NB4 (cell line): ENCODE results near the gene PDE7B.

Experiments used
- POLR2A ChIP-seq: IDR thresholded peaks from 2 replicates; pipeline ENCODE4 v1.6.1; 2011; ENCODE audit warnings: mild to moderate bottlenecking; ENCODE audit not compliant: insufficient read length; ENCODE audit errors: extremely low read depth
- TF ChIP-seq, protein P1 (sequence below): IDR thresholded peaks from one replicate; pipeline ENCODE4 v1.5.1; 2012; ENCODE audit warnings: low read depth, low read length
- TF ChIP-seq, protein P2 (sequence below): IDR thresholded peaks from 2 replicates; pipeline ENCODE4 v1.6.1; 2011; ENCODE audit warnings: low read depth, low read length

DNA sequence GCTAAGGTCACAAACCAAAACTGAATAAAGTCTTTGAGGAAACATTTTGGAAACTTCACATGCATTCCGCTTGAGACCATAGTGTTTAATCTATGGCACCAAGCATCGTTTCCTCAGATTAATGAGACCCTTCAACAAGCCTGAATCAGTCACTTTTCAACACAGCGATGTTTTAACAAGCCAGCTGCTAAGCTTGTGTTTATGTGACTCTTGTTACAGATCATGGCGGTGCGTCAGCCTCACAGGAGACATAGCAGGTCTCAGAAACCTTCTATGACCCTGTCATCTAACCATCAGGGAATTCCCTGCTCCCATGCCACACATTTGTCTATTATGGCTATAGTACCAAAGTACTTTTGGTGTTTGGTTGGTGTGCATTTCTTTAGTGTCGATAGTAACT is 341.4 kb downstream of the PDE7B start:
- TF ChIP-seq, protein P1, sequence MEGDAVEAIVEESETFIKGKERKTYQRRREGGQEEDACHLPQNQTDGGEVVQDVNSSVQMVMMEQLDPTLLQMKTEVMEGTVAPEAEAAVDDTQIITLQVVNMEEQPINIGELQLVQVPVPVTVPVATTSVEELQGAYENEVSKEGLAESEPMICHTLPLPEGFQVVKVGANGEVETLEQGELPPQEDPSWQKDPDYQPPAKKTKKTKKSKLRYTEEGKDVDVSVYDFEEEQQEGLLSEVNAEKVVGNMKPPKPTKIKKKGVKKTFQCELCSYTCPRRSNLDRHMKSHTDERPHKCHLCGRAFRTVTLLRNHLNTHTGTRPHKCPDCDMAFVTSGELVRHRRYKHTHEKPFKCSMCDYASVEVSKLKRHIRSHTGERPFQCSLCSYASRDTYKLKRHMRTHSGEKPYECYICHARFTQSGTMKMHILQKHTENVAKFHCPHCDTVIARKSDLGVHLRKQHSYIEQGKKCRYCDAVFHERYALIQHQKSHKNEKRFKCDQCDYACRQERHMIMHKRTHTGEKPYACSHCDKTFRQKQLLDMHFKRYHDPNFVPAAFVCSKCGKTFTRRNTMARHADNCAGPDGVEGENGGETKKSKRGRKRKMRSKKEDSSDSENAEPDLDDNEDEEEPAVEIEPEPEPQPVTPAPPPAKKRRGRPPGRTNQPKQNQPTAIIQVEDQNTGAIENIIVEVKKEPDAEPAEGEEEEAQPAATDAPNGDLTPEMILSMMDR: no peak
- no peak for TF ChIP-seq POLR2A
- TF ChIP-seq, protein P2, sequence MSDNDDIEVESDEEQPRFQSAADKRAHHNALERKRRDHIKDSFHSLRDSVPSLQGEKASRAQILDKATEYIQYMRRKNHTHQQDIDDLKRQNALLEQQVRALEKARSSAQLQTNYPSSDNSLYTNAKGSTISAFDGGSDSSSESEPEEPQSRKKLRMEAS: no peak
